GM21447 (cell line): ENCODE results near the gene UBQLN2.
"Not testable (repeated sequence)": the region's sequence is repeated elsewhere in the genome, so short reads cannot be mapped to it uniquely, and the experiment has no call there.

Source experiments
- ATAC-seq: cut with Tn5 transposase; IDR thresholded peaks from one replicate; pipeline ENCODE4 v1.9.1; 2021; ENCODE audit not compliant: unreplicated experiment

The UBQLN2 gene

DNA sequence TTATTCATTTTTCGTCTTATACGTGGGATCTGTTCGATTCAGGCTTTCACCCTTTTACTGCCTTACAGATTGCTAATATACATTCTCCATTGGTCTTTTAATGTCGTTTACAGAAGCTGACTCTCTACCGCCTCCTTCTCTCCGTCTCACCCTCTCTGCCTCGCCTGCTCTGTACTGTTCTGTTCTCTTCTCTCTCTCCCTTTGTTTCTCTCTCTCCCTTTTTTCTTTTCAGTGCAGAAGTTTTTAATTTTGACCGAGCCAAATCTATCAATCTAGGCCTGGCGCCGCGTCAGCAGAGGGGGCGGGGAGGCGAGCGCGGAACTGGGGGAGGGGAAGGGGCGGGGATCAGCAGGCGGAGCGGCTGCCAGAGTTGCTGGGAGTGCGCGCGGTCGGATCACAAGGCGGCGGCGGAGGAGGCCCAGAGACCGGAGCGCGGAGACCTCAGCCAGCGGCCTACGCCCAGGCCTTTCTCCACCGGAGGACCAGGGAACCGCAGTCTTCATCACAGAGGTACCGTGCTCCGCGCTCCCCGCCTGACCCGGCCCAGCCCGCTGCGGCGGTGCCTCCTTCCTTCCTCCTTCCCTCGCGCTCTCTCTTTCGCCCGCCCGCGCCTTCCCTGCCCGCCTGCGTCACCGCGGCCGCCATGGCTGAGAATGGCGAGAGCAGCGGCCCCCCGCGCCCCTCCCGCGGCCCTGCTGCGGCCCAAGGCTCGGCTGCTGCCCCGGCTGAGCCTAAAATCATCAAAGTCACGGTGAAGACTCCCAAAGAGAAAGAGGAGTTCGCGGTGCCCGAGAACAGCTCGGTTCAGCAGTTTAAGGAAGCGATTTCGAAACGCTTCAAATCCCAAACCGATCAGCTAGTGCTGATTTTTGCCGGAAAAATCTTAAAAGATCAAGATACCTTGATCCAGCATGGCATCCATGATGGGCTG lies at the start of gene UBQLN2:
Gene UBQLN2 (plus strand): TSS at position 397 of the 931 bp plus-strand sequence. CDS start 247 bp downstream, at position 644.
- ATAC-seq = peak; percentile 71

DNA sequence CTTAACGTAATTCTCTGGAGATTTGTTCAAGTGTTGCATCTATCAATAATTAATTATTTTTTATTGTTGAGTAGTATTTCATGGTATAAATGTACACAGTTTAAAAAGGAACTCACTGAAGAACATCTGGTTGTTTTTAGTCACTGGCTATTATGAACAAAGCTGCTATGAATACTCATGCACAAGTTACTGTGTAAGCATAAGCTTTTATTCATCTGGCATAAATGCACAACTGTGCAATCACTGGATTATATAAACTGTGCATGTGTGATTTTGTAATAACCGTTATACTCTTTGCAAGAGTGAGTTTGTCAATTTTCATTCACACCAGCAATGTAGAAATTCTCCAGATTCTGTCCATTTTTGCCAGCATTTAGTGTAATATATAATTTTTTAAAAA lies 43.8 kb upstream of the UBQLN2 start:
- no peak for ATAC-seq

DNA sequence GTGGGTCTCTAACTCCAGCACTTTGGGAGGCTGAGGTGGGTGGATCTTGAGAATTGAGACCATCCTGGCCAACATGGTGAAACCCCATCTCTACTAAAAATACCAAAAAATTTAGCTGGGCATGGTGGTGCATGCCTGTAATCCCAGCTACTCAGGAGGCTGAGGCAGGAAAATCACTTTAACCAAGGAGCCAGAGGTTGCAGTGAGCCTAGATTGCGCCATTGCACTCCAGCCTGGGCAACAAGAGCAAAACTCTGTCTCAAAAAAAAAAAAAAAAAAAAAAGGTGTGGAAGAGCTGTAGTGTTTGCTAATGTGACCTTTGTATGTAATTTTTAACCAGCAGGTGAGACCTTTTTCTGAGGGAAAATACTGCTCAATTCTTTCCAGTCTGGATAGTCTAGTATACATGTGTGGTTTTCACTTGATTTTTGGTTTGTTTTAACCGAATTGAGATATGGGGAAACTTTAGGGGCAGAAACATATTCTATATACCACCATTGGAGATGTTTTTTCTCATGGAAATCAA lies 33.9 kb upstream of the UBQLN2 start:
- ATAC-seq = not testable (repeated sequence)

DNA sequence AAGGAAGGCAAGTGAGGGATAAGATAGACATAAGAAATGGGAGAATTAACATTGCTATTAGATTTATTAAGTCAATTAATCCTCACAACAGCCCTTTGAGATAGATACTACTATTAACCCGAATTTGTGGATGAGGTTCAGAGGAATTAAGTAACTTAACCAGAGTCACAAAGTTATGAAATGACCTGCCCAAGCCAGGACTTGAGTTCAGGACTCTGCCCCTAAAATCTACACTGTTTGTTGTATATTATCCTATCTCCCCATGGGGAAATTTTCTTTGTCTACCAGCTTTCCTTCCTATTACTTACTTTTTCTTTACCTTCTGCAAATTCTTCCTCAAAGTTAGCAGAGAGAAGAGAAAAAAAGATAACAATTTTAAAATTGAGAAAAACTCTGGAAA lies 33.4 kb upstream of the UBQLN2 start:
- no peak for ATAC-seq

DNA sequence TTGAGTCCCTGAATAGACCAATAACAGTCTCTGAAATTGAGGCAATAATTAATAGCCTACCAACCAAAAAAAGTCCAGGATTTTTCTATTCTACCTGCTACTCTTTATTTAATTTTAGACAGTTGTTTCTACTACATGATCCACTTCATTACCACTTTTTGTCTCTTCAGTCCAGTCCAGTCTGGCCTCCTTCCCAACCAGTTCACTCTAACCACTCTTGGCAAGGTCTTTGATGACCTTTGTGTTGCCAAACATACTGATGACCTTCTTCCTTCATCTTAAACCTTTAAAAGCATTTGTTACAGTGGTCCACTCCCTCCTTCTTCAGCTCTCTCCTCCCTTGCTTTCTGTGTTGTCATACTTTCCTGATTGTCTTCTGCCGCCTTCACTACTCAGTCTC lies 12.8 kb upstream of the UBQLN2 start:
- ATAC-seq = no peak

DNA sequence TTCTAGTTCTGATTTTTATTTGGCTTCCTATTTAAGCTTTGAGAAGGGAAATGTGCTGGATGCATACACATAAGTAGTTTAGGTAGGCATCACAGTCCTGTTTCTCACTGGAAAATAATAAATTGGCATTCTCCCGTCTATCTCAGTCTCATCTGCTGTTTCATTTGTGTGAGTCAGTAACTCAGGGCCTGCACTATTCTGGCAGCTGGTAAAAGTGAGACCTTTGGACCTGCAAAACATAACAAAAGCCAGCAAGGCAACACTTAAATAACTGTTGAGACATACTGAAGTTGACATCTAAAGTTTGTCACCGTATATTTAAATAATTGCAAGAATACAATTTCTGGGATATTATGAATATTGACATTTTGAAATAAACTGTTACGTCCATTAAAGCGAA lies 8.6 kb upstream of the UBQLN2 start:
- no peak for ATAC-seq

DNA sequence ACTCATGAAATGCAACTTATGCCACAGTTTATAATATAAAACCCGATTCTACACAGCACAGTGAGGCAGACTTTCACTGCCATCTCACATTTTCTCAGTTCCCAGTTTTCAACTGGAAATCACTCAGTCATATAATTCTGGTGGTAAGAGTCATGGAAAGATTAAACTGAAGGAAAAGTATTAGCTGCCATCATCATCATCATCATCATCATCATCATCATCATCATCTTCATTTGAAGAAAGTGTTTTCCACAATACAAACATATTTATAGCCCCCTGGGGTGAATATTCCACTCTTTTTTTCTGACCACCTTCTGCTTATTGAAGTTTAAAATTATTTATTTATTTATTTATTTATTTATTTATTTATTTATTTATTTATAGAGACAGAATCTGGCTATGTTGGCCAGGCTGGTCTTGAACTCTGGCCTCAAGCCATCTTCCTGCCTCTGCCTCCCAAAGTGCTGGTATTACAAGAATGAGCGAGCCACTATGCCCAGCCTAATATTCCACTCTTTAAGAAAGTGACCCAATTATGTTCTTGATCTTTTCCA lies 6.0 kb upstream of the UBQLN2 start:
- no peak for ATAC-seq

DNA sequence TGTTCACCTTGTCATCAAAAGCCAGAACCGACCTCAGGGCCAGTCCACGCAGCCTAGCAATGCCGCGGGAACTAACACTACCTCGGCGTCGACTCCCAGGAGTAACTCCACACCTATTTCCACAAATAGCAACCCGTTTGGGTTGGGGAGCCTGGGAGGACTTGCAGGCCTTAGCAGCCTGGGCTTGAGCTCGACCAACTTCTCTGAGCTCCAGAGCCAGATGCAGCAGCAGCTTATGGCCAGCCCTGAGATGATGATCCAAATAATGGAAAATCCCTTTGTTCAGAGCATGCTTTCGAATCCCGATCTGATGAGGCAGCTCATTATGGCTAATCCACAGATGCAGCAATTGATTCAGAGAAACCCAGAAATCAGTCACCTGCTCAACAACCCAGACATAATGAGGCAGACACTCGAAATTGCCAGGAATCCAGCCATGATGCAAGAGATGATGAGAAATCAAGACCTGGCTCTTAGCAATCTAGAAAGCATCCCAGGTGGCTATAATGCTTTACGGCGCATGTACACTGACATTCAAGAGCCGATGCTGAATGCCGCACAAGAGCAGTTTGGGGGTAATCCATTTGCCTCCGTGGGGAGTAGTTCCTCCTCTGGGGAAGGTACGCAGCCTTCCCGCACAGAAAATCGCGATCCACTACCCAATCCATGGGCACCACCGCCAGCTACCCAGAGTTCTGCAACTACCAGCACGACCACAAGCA lies 898 bp downstream of the UBQLN2 start:
- peak; percentile 21 for ATAC-seq

DNA sequence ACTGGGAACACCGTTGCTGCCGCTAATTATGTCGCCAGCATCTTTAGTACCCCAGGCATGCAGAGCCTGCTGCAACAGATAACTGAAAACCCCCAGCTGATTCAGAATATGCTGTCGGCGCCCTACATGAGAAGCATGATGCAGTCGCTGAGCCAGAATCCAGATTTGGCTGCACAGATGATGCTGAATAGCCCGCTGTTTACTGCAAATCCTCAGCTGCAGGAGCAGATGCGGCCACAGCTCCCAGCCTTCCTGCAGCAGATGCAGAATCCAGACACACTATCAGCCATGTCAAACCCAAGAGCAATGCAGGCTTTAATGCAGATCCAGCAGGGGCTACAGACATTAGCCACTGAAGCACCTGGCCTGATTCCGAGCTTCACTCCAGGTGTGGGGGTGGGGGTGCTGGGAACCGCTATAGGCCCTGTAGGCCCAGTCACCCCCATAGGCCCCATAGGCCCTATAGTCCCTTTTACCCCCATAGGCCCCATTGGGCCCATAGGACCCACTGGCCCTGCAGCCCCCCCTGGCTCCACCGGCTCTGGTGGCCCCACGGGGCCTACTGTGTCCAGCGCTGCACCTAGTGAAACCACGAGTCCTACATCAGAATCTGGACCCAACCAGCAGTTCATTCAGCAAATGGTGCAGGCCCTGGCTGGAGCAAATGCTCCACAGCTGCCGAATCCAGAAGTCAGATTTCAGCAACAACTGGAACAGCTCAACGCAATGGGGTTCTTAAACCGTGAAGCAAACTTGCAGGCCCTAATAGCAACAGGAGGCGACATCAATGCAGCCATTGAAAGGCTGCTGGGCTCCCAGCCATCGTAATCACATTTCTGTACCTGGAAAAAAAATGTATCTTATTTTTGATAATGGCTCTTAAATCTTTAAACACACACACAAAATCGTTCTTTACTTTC lies 1.8 kb downstream of the UBQLN2 start:
- ATAC-seq = no peak

DNA sequence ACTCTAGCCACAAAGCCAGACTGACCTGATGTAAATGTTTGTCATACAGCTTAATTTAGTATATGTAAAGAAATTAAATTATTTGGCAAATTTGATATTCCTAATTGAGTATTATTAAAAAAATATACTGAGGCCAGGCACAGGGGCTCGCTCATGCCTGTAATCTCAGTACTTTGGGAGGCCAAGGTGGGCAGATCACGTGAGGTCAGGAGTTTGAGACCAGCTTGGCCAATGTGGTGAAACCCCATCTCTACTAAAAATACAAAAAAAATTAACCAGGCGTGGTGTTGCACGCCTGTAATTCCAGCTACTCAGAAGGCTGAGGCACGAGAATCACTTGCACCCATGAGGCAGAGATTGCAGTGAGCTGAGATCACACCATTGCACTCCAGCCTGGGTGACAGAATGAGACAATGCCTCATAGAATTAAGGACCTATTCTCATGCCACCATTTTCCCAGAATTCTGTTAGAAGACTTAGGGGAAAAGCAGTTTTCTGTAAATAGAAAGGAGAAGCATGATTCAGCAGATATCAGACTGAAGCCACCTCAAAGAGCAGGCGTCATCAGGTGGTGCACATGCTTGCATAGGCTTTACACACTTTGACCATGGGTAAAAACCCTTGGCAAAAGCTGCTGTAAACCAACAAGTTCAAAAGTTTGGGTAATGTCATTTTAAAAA lies 6.1 kb downstream of the UBQLN2 start:
- ATAC-seq = no peak

DNA sequence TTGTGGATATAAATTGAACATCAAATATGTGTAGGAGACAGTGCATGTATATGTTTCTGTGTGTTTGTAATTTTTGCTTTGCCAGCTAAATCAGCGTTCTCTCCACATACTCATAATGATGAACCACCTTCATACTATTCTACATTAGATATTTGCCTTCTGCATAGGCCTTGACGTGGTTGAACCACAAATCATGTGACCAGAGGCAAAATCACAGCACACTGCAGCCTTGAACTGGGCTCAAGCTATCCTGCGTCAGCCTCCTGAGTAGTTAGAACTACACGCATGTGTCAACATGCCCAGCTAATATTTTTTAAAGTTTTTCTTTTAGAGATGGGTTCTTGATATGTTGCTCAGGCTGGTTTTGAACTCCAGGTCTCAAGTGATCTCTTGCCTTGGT lies 9.5 kb downstream of the UBQLN2 start:
- no peak for ATAC-seq

DNA sequence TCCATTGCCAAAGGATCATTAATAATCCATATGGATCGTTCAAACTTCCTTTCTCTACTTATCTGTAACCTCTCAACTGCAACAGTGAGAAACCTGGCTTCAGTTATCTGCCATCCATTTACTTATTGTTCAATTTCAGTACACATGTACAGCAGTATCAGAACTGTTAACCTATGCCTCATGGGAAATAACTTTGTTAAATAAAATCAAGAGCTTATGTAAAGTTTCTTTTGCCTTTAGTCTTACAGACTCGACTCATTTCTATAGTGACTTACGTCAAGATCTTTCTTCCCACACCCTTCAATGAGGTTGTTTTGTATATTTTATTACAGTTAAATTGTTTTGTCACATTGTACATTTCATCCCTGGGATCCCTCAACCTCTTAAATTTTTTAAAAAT lies 11.4 kb downstream of the UBQLN2 start:
- no peak for ATAC-seq

DNA sequence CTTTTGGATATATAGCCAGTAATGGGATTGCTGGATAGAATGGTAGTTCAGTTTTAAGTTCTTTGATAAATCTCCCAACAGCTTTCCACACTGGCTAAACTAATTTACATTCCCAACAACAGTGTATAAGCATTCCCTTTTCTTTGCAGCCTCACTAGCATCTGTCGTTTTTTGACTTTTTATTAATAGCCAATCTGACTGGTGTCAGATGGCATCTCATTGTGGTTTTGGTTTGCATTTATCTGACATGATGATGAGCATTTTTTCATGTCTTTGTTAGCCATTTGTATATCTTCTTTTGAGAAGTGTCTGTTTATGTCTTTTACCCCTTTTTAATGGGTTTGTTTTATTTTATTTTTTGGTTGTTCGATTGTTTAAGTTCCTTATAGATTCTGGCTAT lies 13.3 kb downstream of the UBQLN2 start:
- ATAC-seq = no peak

DNA sequence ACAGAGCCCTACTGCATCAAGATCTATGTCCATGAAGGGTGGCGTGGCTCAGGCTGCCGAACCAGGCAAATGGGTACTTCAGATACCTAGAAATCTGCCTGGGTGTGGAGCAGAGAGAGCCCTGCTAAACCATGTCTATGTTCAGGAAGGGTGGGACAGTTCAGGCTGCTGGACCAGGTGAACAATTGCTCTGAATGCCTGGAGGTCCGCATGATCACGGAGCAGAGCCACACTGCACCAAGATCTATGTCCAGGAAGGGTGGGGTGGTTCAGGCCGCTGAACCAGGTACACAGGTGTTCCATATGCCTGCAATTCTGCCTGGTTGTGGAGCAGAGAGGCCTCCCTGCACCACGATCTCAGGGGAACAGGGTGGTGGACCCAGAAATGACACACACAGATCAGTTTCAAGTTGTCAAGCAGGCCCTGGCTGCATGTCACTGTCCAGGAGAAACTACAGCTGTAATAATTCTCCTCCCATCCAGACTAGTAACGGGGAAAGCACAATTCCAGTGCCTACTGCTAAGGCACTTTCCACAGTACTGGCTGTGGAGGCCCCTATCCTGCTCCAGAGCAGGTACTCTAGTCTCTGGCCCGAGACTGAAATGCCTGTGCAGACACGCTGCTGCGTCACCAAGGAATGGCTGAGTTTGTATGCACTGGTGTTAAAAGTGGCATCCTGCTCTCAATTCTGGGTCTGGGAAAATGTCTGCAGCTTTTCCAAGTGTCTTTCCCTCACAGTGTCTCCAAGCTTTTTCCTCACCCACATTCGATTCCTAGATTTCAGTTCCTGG lies 25.2 kb downstream of the UBQLN2 start:
- ATAC-seq = no peak

DNA sequence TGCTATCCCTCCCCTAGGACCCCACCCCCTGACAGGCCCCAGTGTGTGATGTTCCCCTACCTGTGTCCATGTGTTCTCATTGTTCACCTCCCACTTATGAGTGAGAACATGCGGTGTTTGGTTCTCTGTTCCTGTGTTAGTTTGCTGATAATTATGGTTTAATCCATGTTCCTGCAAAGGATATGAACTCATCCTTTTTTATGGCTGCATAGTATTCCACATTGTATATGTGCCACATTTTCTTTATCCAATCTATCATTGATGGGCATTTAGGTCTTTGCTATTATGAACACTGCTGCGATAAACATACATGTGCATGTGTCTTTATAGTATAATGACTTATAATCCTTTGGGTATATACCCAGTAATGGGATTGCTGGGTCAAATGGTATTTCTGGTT lies 28.4 kb downstream of the UBQLN2 start:
- ATAC-seq = not testable (repeated sequence)

DNA sequence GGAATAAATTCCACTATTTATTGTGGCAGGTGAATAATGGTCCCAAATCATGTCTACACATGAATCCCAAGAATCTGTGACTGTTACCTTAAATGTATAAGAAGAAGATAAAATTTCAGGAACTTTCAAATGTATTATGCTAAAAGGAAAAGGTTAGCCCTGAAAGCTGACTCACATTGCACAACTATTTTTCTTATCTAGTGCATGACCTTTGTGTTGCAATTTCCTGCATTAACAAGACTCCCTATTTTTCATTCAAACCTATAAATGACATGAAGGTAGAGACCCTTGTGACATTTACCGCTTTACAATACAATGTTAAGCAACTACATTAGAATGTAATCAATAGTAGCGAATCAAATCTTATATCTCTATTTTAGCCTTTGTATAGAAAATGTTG lies 36.7 kb downstream of the UBQLN2 start:
- ATAC-seq = no peak

DNA sequence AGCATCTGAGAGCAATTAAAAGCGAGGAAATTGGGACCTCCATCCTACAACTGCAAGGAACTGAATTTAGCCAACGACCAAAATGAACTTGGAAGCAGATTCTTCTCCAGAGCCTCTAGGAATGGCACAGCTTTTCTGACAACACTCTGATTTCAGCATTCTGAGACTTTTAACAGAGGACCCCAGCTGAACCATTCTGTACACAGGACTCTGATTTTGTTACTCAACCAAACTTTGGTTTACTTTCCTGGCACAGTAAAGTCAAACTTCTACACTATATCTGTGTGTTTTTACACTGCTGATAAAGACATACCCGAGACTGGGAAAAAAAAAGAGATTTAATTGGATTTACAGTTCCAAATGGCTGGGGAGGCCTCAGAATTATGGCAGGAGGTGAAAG lies 37.6 kb downstream of the UBQLN2 start:
- no peak for ATAC-seq

DNA sequence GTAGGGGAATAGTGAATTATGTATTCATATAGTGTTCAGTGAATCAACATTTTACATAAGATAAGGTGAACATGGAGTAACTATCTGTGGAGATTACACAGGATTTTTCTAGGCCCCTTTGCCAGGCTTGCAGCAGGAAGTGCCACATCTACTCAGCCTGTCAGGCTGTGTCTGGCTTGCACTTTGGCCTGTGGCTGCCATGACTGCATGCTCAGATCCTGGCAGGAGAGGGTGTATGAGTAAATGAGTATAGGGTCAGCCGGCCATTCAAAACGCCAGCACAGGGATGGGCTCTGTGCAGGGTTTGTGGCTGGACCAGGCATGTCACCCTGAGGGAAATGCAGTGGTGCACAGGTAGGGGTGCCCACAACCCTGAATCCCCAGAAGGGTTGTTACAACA lies 51.9 kb downstream of the UBQLN2 start:
- ATAC-seq = no peak
